Ishikawa (cell line): ENCODE results near the gene CFAP54.

Source experiments
- CEBPB ChIP-seq: IDR thresholded peaks from 2 replicates; pipeline ENCODE4 v1.6.1; 2012
- CREB1 ChIP-seq: IDR thresholded peaks from 2 replicates; pipeline ENCODE4 v1.6.1; 2012; ENCODE audit warnings: low read depth
- EGR1 ChIP-seq: IDR thresholded peaks from 2 replicates; pipeline ENCODE4 v1.6.1; 2012
- FOXM1 ChIP-seq: IDR thresholded peaks from 2 replicates; pipeline ENCODE4 v1.6.1; 2012; ENCODE audit warnings: low read depth, borderline replicate concordance
- MAX ChIP-seq: IDR thresholded peaks from 2 replicates; pipeline ENCODE4 v1.6.1; 2012
- NFIC ChIP-seq: IDR thresholded peaks from 2 replicates; pipeline ENCODE4 v1.6.1; 2012
- RAD21 ChIP-seq: IDR thresholded peaks from 2 replicates; pipeline ENCODE4 v1.6.1; 2012; ENCODE audit warnings: low read depth
- TAF1 ChIP-seq: IDR thresholded peaks from 2 replicates; pipeline ENCODE4 v1.6.1; 2012; ENCODE audit warnings: low read depth, mild to moderate bottlenecking
- TCF12 ChIP-seq: IDR thresholded peaks from 2 replicates; pipeline ENCODE4 v1.6.1; 2012; ENCODE audit warnings: low read depth
- TEAD4 ChIP-seq: IDR thresholded peaks from 2 replicates; pipeline ENCODE4 v1.6.1; 2012
- USF1 ChIP-seq: IDR thresholded peaks from 2 replicates; pipeline ENCODE4 v1.6.1; 2012
- YY1 ChIP-seq: IDR thresholded peaks from 2 replicates; pipeline ENCODE4 v1.6.1; 2012; ENCODE audit warnings: low read depth
- ZBTB7A ChIP-seq: IDR thresholded peaks from 2 replicates; pipeline ENCODE4 v1.6.1; 2012; ENCODE audit warnings: low read depth
- TF ChIP-seq, protein P1 (sequence below): IDR thresholded peaks from 2 replicates; pipeline ENCODE4 v1.6.1; 2012; ENCODE audit warnings: low read depth, mild to moderate bottlenecking

CFAP54 gene

DNA sequence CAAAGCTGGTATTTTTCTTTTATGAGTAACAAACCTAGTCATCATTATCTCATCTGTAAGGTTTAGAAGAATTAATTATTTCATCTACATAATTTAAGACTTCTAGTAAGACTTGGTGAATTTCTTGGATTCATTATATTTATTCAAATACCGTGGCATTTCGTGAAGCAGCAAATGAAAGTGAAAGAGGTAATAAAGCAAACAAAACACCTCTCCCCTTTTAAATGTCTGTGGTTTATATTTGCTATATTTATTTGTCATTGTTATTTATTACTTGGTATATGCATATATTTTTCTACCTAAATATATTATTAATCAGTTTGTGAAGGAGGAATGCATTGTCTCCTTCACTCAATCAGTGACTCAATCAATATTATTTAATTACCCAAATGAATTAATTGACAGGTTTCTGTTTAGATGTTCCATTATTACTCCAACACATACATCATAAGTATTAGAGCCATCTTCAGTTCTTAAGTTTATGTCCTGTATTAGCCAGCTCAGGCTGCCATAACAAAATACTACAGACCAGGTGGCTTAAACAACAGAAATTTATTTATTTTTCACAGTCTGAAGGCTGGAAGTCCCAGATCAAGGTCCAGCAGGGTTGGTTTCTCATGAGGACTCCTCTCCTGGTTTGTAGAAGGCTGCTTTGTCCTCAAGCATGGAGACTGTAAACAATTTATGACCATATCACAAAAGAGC lies 6.6 kb downstream of the CFAP54 start:
- no peak for TF ChIP-seq ZBTB7A
- TF ChIP-seq TAF1, result no peak
- no peak for TF ChIP-seq CEBPB
- no peak for TF ChIP-seq FOXM1
- no peak for TF ChIP-seq TEAD4
- TF ChIP-seq NFIC, result no peak
- TF ChIP-seq RAD21, result no peak
- TF ChIP-seq YY1, result no peak
- TF ChIP-seq USF1, result no peak
- no peak for TF ChIP-seq CREB1
- TF ChIP-seq, protein P1, sequence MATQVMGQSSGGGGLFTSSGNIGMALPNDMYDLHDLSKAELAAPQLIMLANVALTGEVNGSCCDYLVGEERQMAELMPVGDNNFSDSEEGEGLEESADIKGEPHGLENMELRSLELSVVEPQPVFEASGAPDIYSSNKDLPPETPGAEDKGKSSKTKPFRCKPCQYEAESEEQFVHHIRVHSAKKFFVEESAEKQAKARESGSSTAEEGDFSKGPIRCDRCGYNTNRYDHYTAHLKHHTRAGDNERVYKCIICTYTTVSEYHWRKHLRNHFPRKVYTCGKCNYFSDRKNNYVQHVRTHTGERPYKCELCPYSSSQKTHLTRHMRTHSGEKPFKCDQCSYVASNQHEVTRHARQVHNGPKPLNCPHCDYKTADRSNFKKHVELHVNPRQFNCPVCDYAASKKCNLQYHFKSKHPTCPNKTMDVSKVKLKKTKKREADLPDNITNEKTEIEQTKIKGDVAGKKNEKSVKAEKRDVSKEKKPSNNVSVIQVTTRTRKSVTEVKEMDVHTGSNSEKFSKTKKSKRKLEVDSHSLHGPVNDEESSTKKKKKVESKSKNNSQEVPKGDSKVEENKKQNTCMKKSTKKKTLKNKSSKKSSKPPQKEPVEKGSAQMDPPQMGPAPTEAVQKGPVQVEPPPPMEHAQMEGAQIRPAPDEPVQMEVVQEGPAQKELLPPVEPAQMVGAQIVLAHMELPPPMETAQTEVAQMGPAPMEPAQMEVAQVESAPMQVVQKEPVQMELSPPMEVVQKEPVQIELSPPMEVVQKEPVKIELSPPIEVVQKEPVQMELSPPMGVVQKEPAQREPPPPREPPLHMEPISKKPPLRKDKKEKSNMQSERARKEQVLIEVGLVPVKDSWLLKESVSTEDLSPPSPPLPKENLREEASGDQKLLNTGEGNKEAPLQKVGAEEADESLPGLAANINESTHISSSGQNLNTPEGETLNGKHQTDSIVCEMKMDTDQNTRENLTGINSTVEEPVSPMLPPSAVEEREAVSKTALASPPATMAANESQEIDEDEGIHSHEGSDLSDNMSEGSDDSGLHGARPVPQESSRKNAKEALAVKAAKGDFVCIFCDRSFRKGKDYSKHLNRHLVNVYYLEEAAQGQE, result no peak
- no peak for TF ChIP-seq EGR1

- TF ChIP-seq, protein P1, result no peak
- TF ChIP-seq TCF12 (no peak), EGR1 (no peak), USF1 (no peak), CREB1 (no peak), TAF1 (no peak), RAD21 (no peak), FOXM1 (no peak), MAX (no peak), ZBTB7A (no peak), YY1 (no peak)
Observed at GRCh38 chr12:96496944-96497343, 7.6 kb downstream of the CFAP54 start.

DNA sequence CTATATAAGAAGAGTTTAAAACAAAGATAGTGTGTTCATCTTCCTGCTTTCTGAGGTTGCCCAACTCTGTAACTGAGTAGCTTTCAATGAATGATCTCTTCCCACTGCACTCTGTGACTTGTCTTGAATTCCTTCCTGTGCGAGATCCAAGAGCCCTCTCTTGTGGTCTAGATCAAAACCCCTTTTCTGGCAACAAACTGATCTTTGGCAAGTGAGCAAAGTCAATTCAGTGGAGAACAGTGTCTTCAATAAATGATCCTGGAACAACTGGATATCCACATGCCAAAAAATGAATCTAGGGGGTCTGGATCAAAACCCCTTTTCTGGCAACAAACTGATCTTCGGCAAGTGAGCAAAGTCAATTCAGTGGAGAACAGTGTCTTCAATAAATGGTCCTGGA lies 8.5 kb downstream of the CFAP54 start:
- TF ChIP-seq RAD21 (no peak), TEAD4 (no peak), TAF1 (no peak), MAX (no peak), ZBTB7A (no peak), YY1 (no peak), EGR1 (no peak), CEBPB (no peak), TCF12 (no peak)
- TF ChIP-seq, protein P1, result no peak

DNA sequence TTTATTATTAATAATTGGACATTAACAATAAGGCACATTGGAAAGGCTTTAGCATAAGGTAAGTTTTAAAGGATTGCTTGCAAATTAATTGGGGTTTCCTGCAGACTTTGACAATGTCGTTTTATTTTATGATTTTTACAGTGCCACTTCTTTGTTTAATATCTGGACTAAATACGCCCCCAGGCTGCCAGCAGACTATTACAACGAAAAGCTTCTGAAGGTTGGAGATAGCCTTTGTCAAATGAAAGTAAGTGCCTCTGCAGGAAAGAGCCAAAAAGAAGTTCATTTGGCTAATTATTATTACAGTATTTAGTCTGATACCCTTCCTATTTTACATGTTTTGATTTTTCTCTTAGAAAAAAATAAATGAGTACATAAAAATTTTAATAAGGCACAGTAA lies 11.3 kb downstream of the CFAP54 start:
- TF ChIP-seq EGR1 (no peak), CEBPB (no peak), TCF12 (no peak), YY1 (no peak), ZBTB7A (no peak), MAX (no peak), TAF1 (no peak), USF1 (no peak)
